IPS DF 6.9 (cell line): ENCODE measurements around the gene CRYBB2.
"Not testable (repeated sequence)": the region's sequence is repeated elsewhere in the genome, so short reads cannot be mapped to it uniquely, and the experiment has no call there.

ENCODE experiments used
- DNase-seq: peaks from one replicate; pipeline ENCODE4 v3.0.0-alpha.2; 2013; ENCODE audit warnings: low read depth, low spot score
- H3K27ac ChIP-seq: one replicate; pipeline ENCODE4 v1.5.1; 2013; ENCODE audit warnings: low read length, control low read depth
- H3K27me3 ChIP-seq: 2 replicates; pipeline ENCODE4 v1.6.1; 2013; ENCODE audit warnings: mild to moderate bottlenecking, low read length; ENCODE audit not compliant: control insufficient read depth, insufficient read depth
- H3K36me3 ChIP-seq: 2 replicates; pipeline ENCODE4 v1.6.1; 2013; ENCODE audit warnings: low read length; ENCODE audit not compliant: control insufficient read depth, insufficient read depth
- H3K4me1 ChIP-seq: 2 replicates; pipeline ENCODE4 v1.6.1; 2013; ENCODE audit warnings: low read length; ENCODE audit not compliant: control insufficient read depth, insufficient read depth
- H3K4me3 ChIP-seq: 2 replicates; pipeline ENCODE4 v1.5.1; 2013; ENCODE audit warnings: mild to moderate bottlenecking, low read length
- H3K9me3 ChIP-seq: 2 replicates; pipeline ENCODE4 v1.6.1; 2013; ENCODE audit warnings: low read length, inconsistent platforms; ENCODE audit not compliant: control insufficient read depth, insufficient read depth
- WGBS: extraction: QIAGEN DNeasy Blood & Tissue Kit; methylation state at CpG from one replicate; pipeline ENCODE4 v1.1.7; 2013; ENCODE audit warnings: mixed read lengths, missing lambda C conversion rate; ENCODE audit not compliant: insufficient read length, insufficient coverage; 5-methylcytosine and 5-hydroxymethylcytosine counted together

Gene CRYBB2

GRCh38 chr22:25199731-25200520 is 19.5 kb upstream of the CRYBB2 start, which contains the start of gene CRYBB3:
Gene CRYBB3, plus strand, starts transcription at chr22:25199858. Its CDS starts 1,539 bp downstream, at chr22:25201397.
- DNase-seq: no peak
- H3K27ac ChIP-seq: no peak within 1 kb of the TSS
- no CpG with 5 or more reads among the region's 17 CpGs for WGBS
- H3K4me3 ChIP-seq: no peak within 1 kb of the TSS
- no peaks in the 10 kb centered on the region for H3K27me3 ChIP-seq
- H3K4me1 ChIP-seq: no peaks in the 10 kb centered on the region
- H3K36me3 ChIP-seq: no peaks in the 10 kb centered on the region
- no peaks in the 10 kb centered on the region for H3K9me3 ChIP-seq

DNA sequence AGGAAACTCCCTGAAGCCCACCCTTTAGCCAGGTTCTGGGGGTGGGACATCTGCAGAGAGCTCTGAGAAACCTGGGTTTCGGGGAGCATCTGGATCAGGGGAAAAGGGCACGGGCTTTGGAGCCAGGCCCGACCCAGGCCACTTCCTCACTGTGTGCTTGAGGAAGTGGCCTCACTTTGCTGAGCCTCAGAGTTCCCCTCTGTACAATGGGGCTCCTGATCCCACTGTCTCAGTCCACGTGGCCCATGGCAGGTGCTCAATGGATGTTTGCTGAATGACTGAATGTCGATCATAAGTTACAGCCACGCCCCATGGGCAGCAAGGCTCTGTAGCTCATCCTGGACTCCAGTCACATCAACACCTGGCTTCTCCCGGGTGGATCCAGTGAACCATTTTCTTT is 18.5 kb upstream of the CRYBB2 start:
- Histone ChIP-seq H3K4me1 (no peaks in the 10 kb centered on the region), H3K36me3 (no peaks in the 10 kb centered on the region)
- no CpG with 5 or more reads among the region's 7 CpGs for WGBS

DNA sequence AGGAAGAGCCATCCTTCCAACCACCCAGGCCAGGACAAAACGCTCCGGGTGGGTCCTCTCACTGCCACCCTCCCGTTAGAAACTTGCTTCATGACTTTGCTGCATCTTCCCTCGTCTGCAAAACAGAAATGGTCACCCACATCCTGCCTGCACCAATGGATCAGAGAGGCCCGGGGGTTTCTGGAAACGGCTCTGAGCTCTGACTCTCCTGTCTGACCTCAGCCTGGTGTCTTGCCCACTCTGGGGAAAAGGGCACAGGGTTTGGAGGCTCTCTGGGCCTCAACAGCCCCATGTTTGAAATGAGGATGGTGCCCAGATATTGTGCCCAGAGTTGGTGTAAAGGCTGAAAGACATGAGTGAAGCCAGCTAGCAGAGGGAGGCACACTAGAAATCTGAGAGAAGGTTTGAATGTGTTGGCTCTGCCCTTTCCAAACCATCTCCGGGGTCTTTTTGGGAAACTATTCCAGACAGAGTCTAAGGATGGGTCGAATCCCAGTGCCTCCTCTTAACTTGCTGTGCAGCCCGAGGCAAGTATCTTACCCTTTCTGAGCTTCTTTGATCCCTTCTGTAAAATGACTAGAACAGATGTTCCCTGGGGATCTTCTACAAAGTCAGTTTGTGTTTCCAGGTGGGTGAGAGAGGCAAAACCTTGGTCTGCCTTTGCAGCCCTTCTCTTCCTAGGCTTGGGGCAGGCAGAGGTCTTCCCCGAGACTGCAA is 17.7 kb upstream of the CRYBB2 start:
- no peaks in the 10 kb centered on the region for H3K9me3 ChIP-seq
- DNase-seq: no peak
- H3K36me3 ChIP-seq: no peaks in the 10 kb centered on the region
- H3K4me3 ChIP-seq: no peak overlapping the region
- no peaks in the 10 kb centered on the region for H3K27me3 ChIP-seq
- no peak overlapping the region for H3K27ac ChIP-seq
- H3K4me1 ChIP-seq: no peaks in the 10 kb centered on the region
- no CpG with 5 or more reads among the region's 10 CpGs for WGBS

More for the DNA sequence above, 18.5 kb upstream of the CRYBB2 start:
- H3K9me3 ChIP-seq: no peaks in the 10 kb centered on the region
- DNase-seq: no peak
- H3K27me3 ChIP-seq: no peaks in the 10 kb centered on the region
- no peak overlapping the region for H3K4me3 ChIP-seq
- no peak overlapping the region for H3K27ac ChIP-seq

DNA sequence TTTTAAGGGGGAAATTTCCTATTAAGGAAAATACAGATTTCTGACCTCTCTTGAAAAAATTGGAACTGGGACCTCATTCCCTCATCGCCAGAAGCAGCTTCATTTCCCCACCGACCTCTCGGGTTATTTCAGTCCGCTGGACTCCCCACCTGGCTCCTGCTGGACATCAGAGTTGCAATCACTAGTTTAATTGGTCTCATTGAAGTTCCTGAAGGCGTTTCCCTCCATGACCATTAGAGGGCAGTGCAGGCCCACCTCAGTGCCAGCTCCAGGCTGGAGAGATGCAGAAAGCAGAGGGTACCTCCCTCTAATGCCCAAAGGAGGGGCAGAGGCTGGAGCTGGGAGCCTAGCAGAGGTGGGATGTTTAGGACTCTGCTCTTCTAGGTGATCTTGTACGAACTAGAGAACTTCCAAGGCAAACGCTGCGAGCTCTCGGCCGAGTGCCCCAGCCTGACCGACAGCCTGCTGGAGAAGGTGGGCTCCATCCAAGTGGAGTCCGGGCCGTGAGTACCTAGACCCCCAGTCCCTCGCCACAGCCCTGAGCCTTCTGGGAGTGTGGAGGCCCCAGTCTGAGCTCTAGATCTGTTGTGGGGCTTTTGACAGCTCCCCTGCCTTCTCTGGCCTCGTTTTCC is 17.0 kb upstream of the CRYBB2 start:
- H3K9me3 ChIP-seq: no peaks in the 10 kb centered on the region
- WGBS: no CpG with 5 or more reads among the region's 15 CpGs
- no peak overlapping the region for H3K4me3 ChIP-seq
- H3K27ac ChIP-seq: no peak overlapping the region
- peak; percentile 58 for DNase-seq
- H3K4me1 ChIP-seq: no peaks in the 10 kb centered on the region
- no peaks in the 10 kb centered on the region for H3K36me3 ChIP-seq
- no peaks in the 10 kb centered on the region for H3K27me3 ChIP-seq

- no CpG with 5 or more reads among the region's 4 CpGs for WGBS
- H3K4me3 ChIP-seq: no peak overlapping the region
- no peaks in the 10 kb centered on the region for H3K9me3 ChIP-seq
- DNase-seq: no peak
- no peaks in the 10 kb centered on the region for H3K27me3 ChIP-seq
- no peaks in the 10 kb centered on the region for H3K4me1 ChIP-seq
- no peaks in the 10 kb centered on the region for H3K36me3 ChIP-seq
- H3K27ac ChIP-seq: no peak overlapping the region
Observed at GRCh38 chr22:25203082-25203481, 16.4 kb upstream of the CRYBB2 start.

- not testable (repeated sequence) for H3K27ac ChIP-seq, H3K36me3 ChIP-seq, H3K4me3 ChIP-seq, H3K9me3 ChIP-seq, H3K4me1 ChIP-seq, DNase-seq, H3K27me3 ChIP-seq
- no CpG with 5 or more reads among the region's 7 CpGs for WGBS
Observed at GRCh38 chr22:25204547-25204946, 14.9 kb upstream of the CRYBB2 start.

DNA sequence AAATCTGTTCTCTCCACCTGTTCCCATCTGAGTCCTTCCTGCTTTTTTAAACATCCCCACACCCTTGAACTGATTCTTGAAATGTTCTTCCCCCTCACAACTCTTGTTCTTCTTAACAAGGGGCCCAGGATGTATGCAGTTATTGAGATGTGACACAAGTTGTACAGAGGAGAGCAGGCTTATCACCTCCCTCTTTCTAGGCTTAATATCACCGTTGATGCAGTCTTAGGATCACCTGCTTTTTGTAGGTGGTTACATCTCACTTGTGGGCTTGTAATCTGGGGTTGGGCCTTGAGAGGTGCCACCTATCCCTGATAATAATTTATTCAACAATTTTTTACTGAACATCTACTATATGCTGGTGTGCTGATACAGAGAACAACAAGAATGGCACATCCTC is 13.6 kb upstream of the CRYBB2 start:
- no peak for DNase-seq
- Histone ChIP-seq H3K4me1 (no peaks in the 10 kb centered on the region), H3K9me3 (no peaks in the 10 kb centered on the region), H3K27me3 (no peaks in the 10 kb centered on the region), H3K36me3 (no peaks in the 10 kb centered on the region), H3K4me3 (no peak overlapping the region), H3K27ac (no peak overlapping the region)
- WGBS: no CpG with 5 or more reads among the region's 1 CpG

DNA sequence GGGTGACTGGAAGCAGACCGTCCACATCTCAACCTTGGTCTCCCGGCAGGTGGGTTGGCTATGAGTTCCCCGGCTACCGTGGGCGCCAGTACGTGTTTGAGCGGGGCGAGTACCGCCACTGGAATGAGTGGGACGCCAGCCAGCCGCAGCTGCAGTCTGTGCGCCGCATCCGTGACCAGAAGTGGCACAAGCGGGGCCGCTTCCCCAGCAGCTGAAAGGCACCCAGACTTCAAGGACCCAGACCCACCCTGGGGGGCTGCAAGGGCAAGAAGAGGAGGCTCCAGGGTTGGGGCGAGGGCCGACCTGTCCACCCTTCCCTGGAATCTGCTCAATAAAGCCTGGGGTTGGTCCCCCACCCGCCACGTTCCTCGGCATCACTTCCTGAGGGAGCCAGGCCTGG is 12.4 kb upstream of the CRYBB2 start:
- no peak for DNase-seq
- no peaks in the 10 kb centered on the region for H3K9me3 ChIP-seq
- WGBS: no CpG with 5 or more reads among the region's 21 CpGs
- H3K4me1 ChIP-seq: no peaks in the 10 kb centered on the region
- H3K4me3 ChIP-seq: no peak overlapping the region
- no peaks in the 10 kb centered on the region for H3K27me3 ChIP-seq
- no peaks in the 10 kb centered on the region for H3K36me3 ChIP-seq
- H3K27ac ChIP-seq: no peak overlapping the region

GRCh38 chr22:25207553-25208157 is 11.8 kb upstream of the CRYBB2 start:
- H3K4me3 ChIP-seq: no peak overlapping the region
- 100% methylated on average over 1 of the region's 2 CpGs for WGBS
- no peaks in the 10 kb centered on the region for H3K4me1 ChIP-seq
- H3K9me3 ChIP-seq: no peaks in the 10 kb centered on the region
- no peaks in the 10 kb centered on the region for H3K36me3 ChIP-seq
- H3K27me3 ChIP-seq: no peaks in the 10 kb centered on the region
- H3K27ac ChIP-seq: no peak overlapping the region
- no peak for DNase-seq

DNA sequence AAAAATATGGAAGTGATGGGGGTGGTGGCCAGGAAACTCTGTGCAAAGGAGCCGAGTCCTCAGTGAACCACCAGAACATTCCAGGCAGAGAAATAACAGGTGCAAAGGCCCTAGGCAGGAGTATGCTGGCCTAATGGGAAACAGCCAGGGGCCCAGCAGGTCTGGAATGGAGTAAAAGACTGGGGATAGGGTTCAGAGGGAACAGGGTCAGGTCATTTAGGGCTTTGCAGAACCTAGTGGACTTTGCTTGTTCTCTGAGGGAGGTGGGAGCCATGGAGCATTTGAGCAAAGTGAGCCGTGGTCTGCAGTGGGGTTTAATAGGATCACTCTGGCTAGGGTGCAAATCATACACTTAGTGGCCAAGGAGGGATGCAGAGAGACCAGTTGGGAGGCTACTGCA is 11.1 kb upstream of the CRYBB2 start:
- WGBS: no CpG with 5 or more reads among the region's 2 CpGs
- no peaks in the 10 kb centered on the region for H3K9me3 ChIP-seq
- H3K4me1 ChIP-seq: no peaks in the 10 kb centered on the region
- no peak for DNase-seq
- H3K27me3 ChIP-seq: no peaks in the 10 kb centered on the region
- H3K36me3 ChIP-seq: no peaks in the 10 kb centered on the region
- H3K27ac ChIP-seq: no peak overlapping the region
- H3K4me3 ChIP-seq: no peak overlapping the region
